ENCODE data around the gene DUSP18.
"Not testable (repeated sequence)": the region's sequence is repeated elsewhere in the genome, so short reads cannot be mapped to it uniquely, and the experiment has no call there.

The DUSP18 gene

DNA sequence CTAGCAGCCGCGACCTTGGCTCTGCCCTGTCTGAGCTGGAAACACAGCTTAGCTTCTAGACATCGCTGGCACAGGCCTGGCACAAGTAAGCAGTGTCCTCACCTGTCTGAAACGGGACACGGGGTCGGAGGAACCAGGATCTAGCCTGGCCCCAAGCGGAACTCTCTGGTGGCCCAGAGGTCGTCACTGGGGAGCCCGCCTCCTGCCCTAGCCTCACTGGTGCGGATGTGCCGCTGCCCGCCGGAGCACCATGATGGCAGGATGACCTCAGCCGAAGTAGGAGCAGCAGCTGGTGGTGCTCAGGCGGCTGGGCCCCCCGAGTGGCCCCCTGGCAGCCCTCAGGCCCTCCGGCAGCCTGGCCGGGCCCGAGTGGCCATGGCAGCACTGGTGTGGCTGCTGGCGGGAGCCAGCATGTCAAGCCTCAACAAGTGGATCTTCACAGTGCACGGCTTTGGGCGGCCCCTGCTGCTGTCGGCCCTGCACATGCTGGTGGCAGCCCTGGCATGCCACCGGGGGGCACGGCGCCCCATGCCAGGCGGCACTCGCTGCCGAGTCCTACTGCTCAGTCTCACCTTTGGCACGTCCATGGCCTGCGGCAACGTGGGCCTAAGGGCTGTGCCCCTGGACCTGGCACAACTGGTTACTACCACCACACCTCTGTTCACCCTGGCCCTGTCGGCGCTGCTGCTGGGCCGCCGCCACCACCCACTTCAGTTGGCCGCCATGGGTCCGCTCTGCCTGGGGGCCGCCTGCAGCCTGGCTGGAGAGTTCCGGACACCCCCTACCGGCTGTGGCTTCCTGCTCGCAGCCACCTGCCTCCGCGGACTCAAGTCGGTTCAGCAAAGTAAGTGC is 31.2 kb downstream of the DUSP18 start:
- peak overlapping the region; percentile 94 for H3K4me3 ChIP-seq (ENCODE audit: low read length)
- peak; percentile 31 for DNase-seq (ENCODE audit: low read depth)
- H3K36me3 ChIP-seq (ENCODE audit: control insufficient read depth, insufficient read depth, low read length, severe bottlenecking) = no peaks in the 10 kb centered on the region
- H3K9ac ChIP-seq (ENCODE audit: low read length) = peak overlapping the region; percentile 93
- no peaks in the 10 kb centered on the region for H3K9me3 ChIP-seq (ENCODE audit: control insufficient read depth, low read length)
- H3K27me3 ChIP-seq (replicated peaks; ENCODE audit: control insufficient read depth, insufficient read depth, low read length) = no peaks in the 10 kb centered on the region
- H3K4me1 ChIP-seq (ENCODE audit: control insufficient read depth, insufficient read depth, low read length) = peaks cover 38% of the 10 kb centered on the region

DNA sequence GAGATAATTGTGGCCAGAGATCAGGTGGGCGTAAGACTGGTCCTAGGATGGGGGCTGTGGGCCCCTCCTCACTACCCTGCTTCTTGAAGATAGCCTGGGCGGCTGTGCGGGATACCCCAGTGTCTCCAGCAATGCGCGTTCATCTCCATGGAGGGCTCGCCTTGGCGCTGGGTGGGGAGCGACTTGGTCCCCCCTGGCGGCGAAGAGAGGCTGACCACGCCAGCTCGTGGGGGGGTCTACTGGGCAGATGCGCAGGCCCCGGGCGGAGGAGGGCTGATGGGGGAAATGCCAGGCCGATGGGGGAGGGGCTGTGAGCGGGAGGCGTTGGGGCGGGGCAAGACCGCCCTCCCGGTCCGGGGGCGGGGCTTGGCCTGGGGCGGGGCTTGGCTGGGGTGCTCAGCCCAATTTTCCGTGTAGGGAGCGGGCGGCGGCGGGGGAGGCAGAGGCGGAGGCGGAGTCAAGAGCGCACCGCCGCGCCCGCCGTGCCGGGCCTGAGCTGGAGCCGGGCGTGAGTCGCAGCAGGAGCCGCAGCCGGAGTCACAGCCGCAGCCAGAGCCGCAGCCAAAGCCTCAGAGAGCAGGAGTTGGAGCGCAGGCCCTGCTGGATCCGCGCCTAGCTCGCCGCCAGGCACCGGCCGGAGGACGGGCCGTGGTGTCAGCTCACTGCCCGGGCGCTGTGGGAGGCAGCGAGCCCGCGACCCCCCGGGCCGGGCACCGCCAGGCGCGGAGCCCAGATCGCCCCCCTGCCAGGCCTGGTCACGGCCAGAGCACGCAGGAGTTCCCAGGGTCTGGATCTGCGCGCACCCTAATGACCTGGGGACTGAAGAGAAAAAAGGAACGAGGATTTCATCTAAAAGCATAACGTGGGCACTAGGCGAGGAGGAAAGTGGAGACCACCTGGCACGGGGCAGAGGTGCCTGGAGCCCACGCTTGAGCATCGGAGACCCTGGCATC is 32.1 kb downstream of the DUSP18 start, which contains the start of gene SLC35E4:
SLC35E4 (plus strand) TSS at position 509 of the 953 bp plus-strand sequence. CDS start 670 bp downstream, outside the sequence.
- H3K9ac ChIP-seq (ENCODE audit: low read length) = peak within 1 kb of the TSS; percentile 93
- H3K36me3 ChIP-seq (ENCODE audit: control insufficient read depth, insufficient read depth, low read length, severe bottlenecking) = no peaks in the 10 kb centered on the region
- H3K27me3 ChIP-seq (replicated peaks; ENCODE audit: control insufficient read depth, insufficient read depth, low read length) = no peaks in the 10 kb centered on the region
- DNase-seq (ENCODE audit: low read depth) = peak; percentile 97
- peak within 1 kb of the TSS; percentile 94 for H3K4me3 ChIP-seq (ENCODE audit: low read length)
- peaks cover 32% of the 10 kb centered on the region for H3K4me1 ChIP-seq (ENCODE audit: control insufficient read depth, insufficient read depth, low read length)
- no peaks in the 10 kb centered on the region for H3K9me3 ChIP-seq (ENCODE audit: control insufficient read depth, low read length)

DNA sequence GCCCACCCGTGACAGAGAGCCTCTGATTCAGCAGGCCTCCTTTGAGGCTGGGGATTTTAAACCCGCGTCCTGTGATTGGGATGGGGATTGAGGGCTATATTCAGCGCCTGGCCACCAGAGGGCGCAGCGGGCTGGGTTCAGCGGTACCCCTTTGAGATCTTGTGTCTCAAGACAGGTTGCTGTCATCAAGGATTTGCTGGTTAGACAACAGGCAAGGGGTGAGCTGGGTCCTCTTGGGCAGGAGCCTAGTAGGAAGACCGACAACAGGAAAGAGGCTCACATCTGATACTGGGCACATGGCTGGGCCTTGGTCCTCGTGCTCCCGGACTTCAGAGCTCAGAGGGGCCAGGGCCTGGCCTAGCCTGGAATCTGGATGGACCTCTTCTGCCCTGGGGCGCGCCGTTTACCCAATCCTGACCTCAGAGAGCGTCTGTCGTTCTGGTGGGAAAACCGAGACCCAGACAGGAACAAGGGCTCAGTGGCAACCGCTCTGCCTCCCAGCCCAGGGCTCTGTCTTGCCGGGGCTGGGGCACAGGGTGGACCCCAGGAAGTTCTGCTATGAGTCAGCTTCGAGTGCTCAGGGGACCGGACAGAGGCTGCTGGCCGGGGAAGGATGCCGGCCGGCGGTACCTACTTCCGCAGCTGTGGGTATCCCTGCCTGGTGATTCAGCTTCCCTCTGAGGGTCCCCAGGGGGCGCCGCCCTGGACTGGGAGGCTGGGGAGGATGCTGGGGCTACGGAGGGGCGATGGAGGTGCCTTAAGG is 33.0 kb downstream of the DUSP18 start:
- H3K9me3 ChIP-seq (ENCODE audit: control insufficient read depth, low read length) = no peaks in the 10 kb centered on the region
- peak overlapping the region; percentile 83 for H3K9ac ChIP-seq (ENCODE audit: low read length)
- peak; percentile 96 for DNase-seq (ENCODE audit: low read depth)
- no peaks in the 10 kb centered on the region for H3K27me3 ChIP-seq (replicated peaks; ENCODE audit: control insufficient read depth, insufficient read depth, low read length)
- peaks cover 29% of the 10 kb centered on the region for H3K4me1 ChIP-seq (ENCODE audit: control insufficient read depth, insufficient read depth, low read length)
- peak overlapping the region; percentile 78 for H3K4me3 ChIP-seq (ENCODE audit: low read length)
- H3K36me3 ChIP-seq (ENCODE audit: control insufficient read depth, insufficient read depth, low read length, severe bottlenecking) = no peaks in the 10 kb centered on the region

DNA sequence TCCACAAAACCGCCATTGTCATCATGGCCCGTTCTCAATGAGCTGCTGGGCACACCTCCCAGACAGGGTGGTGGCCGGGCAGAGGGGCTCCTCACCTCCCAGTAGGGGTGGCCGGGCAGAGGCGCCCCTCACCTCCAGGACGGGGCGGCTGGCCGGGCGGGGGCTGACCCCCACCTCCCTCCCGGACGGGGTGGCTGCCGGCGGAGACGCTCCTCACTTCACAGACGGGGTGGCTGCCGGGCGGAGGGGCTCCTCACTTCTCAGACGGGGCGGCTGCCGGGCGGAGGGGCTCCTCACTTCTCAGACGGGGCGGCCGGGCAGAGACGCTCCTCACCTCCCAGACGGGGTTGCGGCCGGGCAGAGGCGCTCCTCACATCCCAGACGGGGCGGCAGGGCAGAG is 36.2 kb downstream of the DUSP18 start:
- H3K4me1 ChIP-seq (ENCODE audit: control insufficient read depth, insufficient read depth, low read length) = peaks cover 15% of the 10 kb centered on the region
- not testable (repeated sequence) for H3K4me3 ChIP-seq (ENCODE audit: low read length); H3K9ac ChIP-seq (ENCODE audit: low read length); H3K9me3 ChIP-seq (ENCODE audit: control insufficient read depth, low read length); H3K27me3 ChIP-seq (replicated peaks; ENCODE audit: control insufficient read depth, insufficient read depth, low read length); H3K36me3 ChIP-seq (ENCODE audit: control insufficient read depth, insufficient read depth, low read length, severe bottlenecking); DNase-seq (ENCODE audit: low read depth)

DNA sequence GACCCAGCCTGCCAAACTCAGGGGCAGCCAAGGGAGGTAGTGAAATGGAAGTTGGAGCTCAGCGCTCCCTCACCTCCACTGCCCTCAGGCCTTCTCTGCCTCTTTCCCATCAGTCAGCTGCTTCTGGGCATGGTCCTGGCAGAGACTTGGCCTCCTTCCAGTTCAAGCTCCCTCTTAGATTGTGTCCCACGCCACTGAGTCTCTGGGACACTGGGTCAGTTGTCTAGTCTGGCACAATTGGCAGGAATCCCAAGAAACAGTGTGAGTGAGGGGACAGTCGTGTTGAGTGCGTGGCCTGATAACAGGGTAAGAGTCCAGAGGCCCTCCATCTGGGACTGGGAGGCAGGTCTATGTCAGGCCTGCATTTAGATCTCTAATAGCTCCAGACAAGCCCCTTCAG is 39.2 kb downstream of the DUSP18 start:
- H3K4me1 ChIP-seq (ENCODE audit: control insufficient read depth, insufficient read depth, low read length) = no peaks in the 10 kb centered on the region
- H3K9ac ChIP-seq (ENCODE audit: low read length) = no peak overlapping the region
- no peaks in the 10 kb centered on the region for H3K36me3 ChIP-seq (ENCODE audit: control insufficient read depth, insufficient read depth, low read length, severe bottlenecking)
- DNase-seq (ENCODE audit: low read depth) = no peak
- H3K4me3 ChIP-seq (ENCODE audit: low read length) = no peak overlapping the region
- no peaks in the 10 kb centered on the region for H3K27me3 ChIP-seq (replicated peaks; ENCODE audit: control insufficient read depth, insufficient read depth, low read length)
- H3K9me3 ChIP-seq (ENCODE audit: control insufficient read depth, low read length) = no peaks in the 10 kb centered on the region

DNA sequence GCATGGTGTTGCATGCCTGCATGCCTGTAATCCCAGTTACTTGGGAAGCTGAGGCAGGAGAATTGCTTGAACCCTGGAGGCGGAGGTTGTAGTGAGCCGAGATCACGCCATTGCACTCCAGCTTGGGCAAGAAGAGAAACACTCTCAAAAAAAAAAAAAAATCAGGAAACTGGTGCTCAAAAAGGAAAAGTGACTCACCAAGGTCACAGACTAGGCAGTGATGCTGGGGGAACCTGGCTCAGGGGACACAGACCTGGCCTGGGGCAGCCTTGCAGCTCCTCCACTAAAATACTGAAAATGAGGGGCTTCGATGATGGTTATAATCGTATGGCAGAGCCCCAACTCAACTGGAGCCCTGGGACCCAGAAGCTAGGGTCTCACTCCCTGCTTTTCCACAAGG is 40.2 kb downstream of the DUSP18 start:
- Histone ChIP-seq H3K9me3 (ENCODE audit: control insufficient read depth, low read length) (no peaks in the 10 kb centered on the region), H3K4me1 (ENCODE audit: control insufficient read depth, insufficient read depth, low read length) (no peaks in the 10 kb centered on the region), H3K36me3 (ENCODE audit: control insufficient read depth, insufficient read depth, low read length, severe bottlenecking) (no peaks in the 10 kb centered on the region), H3K4me3 (ENCODE audit: low read length) (no peak overlapping the region), H3K9ac (ENCODE audit: low read length) (no peak overlapping the region), H3K27me3 (replicated peaks; ENCODE audit: control insufficient read depth, insufficient read depth, low read length) (no peaks in the 10 kb centered on the region)
- DNase-seq (ENCODE audit: low read depth) = no peak

DNA sequence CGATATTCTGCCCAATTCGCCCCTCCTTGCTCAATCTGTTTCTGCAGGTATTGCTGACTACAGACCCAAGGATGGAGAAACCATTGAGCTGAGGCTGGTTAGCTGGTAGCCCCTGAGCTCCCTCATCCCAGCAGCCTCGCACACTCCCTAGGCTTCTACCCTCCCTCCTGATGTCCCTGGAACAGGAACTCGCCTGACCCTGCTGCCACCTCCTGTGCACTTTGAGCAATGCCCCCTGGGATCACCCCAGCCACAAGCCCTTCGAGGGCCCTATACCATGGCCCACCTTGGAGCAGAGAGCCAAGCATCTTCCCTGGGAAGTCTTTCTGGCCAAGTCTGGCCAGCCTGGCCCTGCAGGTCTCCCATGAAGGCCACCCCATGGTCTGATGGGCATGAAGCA is 41.3 kb downstream of the DUSP18 start:
- Histone ChIP-seq H3K27me3 (replicated peaks; ENCODE audit: control insufficient read depth, insufficient read depth, low read length) (no peaks in the 10 kb centered on the region), H3K4me3 (ENCODE audit: low read length) (no peak overlapping the region), H3K9me3 (ENCODE audit: control insufficient read depth, low read length) (no peaks in the 10 kb centered on the region), H3K36me3 (ENCODE audit: control insufficient read depth, insufficient read depth, low read length, severe bottlenecking) (no peaks in the 10 kb centered on the region), H3K4me1 (ENCODE audit: control insufficient read depth, insufficient read depth, low read length) (no peaks in the 10 kb centered on the region), H3K9ac (ENCODE audit: low read length) (no peak overlapping the region)
- DNase-seq (ENCODE audit: low read depth) = no peak

DNA sequence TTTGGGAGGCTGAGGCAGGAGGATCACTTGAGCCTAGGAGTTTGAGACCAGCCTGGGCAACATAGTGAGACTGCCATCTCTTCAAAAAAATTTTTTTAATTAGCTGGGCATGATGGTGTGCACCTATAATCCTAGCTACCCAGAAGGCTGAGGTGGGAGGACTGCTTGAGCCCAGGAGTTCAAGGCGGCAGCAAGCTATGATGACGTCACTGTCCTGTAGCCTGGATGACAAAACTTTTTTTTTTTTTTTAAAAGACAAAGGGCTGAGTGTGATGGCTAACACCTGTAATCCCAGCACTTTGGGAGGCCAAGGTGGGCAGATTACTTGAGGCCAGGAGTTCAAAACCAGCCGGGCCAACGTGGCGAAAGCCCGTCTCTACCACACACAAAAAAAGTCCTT is 47.8 kb downstream of the DUSP18 start:
- H3K4me1 ChIP-seq (ENCODE audit: control insufficient read depth, insufficient read depth, low read length); H3K4me3 ChIP-seq (ENCODE audit: low read length); DNase-seq (ENCODE audit: low read depth); H3K9ac ChIP-seq (ENCODE audit: low read length); H3K27me3 ChIP-seq (replicated peaks; ENCODE audit: control insufficient read depth, insufficient read depth, low read length); H3K9me3 ChIP-seq (ENCODE audit: control insufficient read depth, low read length); H3K36me3 ChIP-seq (ENCODE audit: control insufficient read depth, insufficient read depth, low read length, severe bottlenecking): not testable (repeated sequence)

DNA sequence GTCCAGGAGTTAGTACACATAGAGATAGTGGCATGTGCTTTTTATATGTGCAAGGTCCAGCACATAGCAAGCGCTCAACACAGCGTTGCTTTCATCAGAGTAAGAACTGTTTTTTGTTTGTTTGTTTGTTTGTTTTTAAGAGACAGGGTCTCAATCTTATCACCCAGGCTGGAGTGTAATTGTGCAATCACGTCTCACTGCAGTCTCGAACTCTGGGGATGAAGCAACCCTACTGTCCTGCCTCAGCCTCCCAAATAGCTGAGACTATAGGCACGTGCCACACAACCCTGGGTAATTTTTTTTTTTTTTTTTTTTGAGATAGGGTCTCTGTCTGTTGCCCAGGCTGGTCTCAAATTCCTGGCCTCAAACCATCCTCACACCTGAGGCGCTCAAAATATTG is 49.9 kb downstream of the DUSP18 start:
- DNase-seq (ENCODE audit: low read depth) = no peak
- Histone ChIP-seq H3K9me3 (ENCODE audit: control insufficient read depth, low read length) (no peaks in the 10 kb centered on the region), H3K9ac (ENCODE audit: low read length) (no peak overlapping the region), H3K4me3 (ENCODE audit: low read length) (no peak overlapping the region), H3K27me3 (replicated peaks; ENCODE audit: control insufficient read depth, insufficient read depth, low read length) (no peaks in the 10 kb centered on the region), H3K36me3 (ENCODE audit: control insufficient read depth, insufficient read depth, low read length, severe bottlenecking) (no peaks in the 10 kb centered on the region), H3K4me1 (ENCODE audit: control insufficient read depth, insufficient read depth, low read length) (no peaks in the 10 kb centered on the region)

DNA sequence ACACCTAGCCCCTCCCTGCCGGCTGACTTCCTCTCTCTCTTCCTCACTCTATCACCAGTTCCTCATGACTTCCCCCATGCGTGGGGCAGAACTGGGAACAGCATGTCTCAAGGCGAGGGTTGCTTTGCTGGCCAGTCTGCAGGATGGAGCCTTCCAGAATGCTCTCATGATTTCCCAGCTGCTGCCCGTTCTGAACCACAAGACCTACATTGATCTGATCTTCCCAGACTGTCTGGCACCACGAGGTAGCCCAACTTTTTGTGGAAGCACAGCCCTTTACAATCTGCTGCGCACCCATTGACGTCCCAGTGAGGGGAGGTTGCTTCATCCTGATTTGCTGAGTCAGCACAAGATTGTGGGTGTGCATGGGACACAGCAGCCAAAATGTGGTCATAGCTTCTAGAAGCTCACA is 52.1 kb downstream of the DUSP18 start:
- DNase-seq (ENCODE audit: low read depth) = no peak
- Histone ChIP-seq H3K9ac (ENCODE audit: low read length) (no peak overlapping the region), H3K4me1 (ENCODE audit: control insufficient read depth, insufficient read depth, low read length) (no peaks in the 10 kb centered on the region), H3K4me3 (ENCODE audit: low read length) (no peak overlapping the region), H3K36me3 (ENCODE audit: control insufficient read depth, insufficient read depth, low read length, severe bottlenecking) (no peaks in the 10 kb centered on the region), H3K27me3 (replicated peaks; ENCODE audit: control insufficient read depth, insufficient read depth, low read length) (no peaks in the 10 kb centered on the region), H3K9me3 (ENCODE audit: control insufficient read depth, low read length) (no peaks in the 10 kb centered on the region)

DNA sequence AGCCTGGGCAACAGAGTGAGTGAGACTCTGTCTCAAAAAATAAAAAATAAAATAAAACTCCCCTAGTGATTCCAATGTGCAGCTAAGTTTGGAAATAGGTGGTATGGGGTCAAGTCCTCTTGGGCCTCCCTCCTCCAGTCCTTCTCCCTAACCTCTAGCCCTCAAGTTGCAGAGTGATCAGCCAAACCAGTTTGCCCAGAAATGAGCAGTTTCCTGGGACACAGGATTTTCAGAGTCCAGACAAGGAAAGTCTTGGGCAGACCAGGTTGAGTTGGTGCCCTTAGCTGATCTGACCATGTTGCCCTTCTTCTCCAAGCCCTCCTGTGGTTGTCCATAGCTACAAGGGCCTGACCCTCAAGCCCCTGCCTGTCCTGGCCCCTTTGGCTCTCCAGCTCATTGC is 52.8 kb downstream of the DUSP18 start:
- Histone ChIP-seq H3K4me3 (ENCODE audit: low read length) (no peak overlapping the region), H3K27me3 (replicated peaks; ENCODE audit: control insufficient read depth, insufficient read depth, low read length) (no peaks in the 10 kb centered on the region), H3K36me3 (ENCODE audit: control insufficient read depth, insufficient read depth, low read length, severe bottlenecking) (no peaks in the 10 kb centered on the region), H3K9ac (ENCODE audit: low read length) (no peak overlapping the region), H3K4me1 (ENCODE audit: control insufficient read depth, insufficient read depth, low read length) (no peaks in the 10 kb centered on the region), H3K9me3 (ENCODE audit: control insufficient read depth, low read length) (no peaks in the 10 kb centered on the region)
- DNase-seq (ENCODE audit: low read depth) = no peak
